ENCODE results near the gene ZBTB47.

Gene ZBTB47

GRCh38 chr3:42685363-42685881 is 31.9 kb downstream of the ZBTB47 start, which contains the start of gene KLHL40:
KLHL40 (plus strand) TSS chr3:42685537; CDS start chr3:42685619, 82 bp downstream.
- DNase-seq (ENCODE audit: low read depth in 1 of 2, low spot score in 1 of 2), result no peak
- no peak for TF ChIP-seq JUND (IDR thresholded peaks at IDR 0.05; ENCODE audit: low read depth)
- in situ Hi-C loops (cut with HindIII; ENCODE audit: low pct_unique_long_range_greater_than_20kb, low sequenced_read_pairs), result no loop called here

DNA sequence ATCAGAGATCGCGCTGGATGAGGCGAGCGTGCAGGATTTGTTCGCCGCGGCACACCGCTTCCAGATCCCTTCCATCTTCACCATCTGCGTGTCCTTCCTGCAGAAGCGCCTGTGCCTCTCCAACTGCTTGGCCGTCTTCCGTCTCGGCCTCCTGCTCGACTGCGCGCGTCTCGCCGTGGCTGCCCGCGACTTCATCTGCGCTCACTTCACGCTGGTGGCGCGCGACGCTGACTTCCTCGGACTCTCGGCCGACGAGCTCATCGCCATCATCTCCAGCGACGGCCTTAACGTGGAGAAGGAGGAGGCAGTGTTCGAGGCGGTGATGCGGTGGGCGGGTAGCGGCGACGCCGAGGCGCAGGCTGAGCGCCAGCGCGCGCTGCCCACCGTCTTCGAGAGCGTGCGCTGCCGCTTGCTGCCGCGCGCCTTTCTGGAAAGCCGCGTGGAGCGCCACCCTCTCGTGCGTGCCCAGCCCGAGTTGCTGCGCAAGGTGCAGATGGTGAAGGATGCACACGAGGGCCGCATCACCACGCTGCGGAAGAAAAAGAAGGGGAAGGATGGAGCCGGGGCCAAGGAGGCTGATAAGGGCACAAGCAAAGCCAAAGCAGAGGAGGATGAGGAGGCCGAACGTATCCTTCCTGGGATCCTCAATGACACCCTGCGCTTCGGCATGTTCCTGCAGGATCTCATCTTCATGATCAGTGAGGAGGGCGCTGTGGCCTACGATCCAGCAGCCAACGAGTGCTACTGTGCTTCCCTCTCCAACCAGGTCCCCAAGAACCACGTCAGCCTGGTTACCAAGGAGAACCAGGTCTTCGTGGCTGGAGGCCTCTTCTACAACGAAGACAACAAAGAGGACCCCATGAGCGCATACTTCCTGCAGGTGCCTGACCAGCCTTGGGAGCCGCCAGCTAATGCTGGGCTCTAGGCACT is 32.7 kb downstream of the ZBTB47 start:
- no peak for DNase-seq (ENCODE audit: low read depth in 1 of 2, low spot score in 1 of 2)
- no peak for TF ChIP-seq JUND (IDR thresholded peaks at IDR 0.05; ENCODE audit: low read depth)
- in situ Hi-C loops (cut with HindIII; ENCODE audit: low pct_unique_long_range_greater_than_20kb, low sequenced_read_pairs), result no loop called here

DNA sequence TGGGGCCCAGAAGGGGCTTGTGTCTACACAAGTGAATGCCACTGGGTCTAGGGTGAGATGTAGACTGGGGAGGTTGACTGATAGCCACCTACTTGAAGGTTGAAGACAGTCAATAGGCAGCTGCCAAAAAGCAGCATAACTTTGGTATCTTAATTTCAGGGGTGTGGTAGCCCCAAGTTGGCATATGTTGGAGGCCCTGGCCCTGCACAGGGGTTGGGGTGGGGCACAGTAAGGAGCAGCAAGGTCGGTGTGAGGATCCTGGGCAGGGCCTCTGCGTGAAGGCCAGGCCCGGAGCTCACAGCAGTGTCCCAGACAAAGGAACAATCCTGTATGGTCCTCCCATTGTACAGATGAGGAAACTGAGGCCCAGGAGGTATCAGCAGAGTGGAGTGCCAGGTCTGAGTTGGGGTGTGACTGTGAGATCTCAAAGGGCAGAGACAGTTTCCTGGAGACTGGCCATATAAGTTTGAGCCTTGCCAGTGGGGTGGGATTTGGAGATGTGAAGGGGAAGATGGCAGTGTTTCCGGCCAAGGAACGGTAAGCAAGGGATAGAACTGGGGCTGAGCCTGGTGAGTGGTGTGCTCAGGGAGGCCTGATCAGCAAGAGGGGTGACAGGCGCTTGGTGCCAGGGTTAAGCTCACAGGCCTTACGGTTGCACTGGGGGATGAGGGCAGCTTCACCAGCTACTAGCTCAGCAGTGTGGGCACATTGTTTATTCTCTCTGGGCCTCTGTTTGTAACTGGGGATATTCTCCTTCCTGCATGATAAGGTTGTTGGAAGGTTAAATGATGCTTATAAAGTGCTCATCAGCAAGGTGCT is 33.5 kb downstream of the ZBTB47 start:
- no peak for DNase-seq (ENCODE audit: low read depth in 1 of 2, low spot score in 1 of 2)
- in situ Hi-C loops (cut with HindIII; ENCODE audit: low pct_unique_long_range_greater_than_20kb, low sequenced_read_pairs), result no loop called here

GRCh38 chr3:42688016-42688415 is 34.5 kb downstream of the ZBTB47 start:
- TF ChIP-seq JUND (IDR thresholded peaks at IDR 0.05; ENCODE audit: low read depth), result no peak
- DNase-seq (ENCODE audit: low read depth in 1 of 2, low spot score in 1 of 2), result no peak
- in situ Hi-C loops (cut with HindIII; ENCODE audit: low pct_unique_long_range_greater_than_20kb, low sequenced_read_pairs), result no loop called here

More for the DNA sequence above, 33.5 kb downstream of the ZBTB47 start:
- no peak for TF ChIP-seq JUND (IDR thresholded peaks at IDR 0.05; ENCODE audit: low read depth)

GRCh38 chr3:42688487-42689420 is 35.3 kb downstream of the ZBTB47 start:
- no peak for DNase-seq (ENCODE audit: low read depth in 1 of 2, low spot score in 1 of 2)
- in situ Hi-C loops (cut with HindIII; ENCODE audit: low pct_unique_long_range_greater_than_20kb, low sequenced_read_pairs), result no loop called here
- no peak for TF ChIP-seq JUND (IDR thresholded peaks at IDR 0.05; ENCODE audit: low read depth)

DNA sequence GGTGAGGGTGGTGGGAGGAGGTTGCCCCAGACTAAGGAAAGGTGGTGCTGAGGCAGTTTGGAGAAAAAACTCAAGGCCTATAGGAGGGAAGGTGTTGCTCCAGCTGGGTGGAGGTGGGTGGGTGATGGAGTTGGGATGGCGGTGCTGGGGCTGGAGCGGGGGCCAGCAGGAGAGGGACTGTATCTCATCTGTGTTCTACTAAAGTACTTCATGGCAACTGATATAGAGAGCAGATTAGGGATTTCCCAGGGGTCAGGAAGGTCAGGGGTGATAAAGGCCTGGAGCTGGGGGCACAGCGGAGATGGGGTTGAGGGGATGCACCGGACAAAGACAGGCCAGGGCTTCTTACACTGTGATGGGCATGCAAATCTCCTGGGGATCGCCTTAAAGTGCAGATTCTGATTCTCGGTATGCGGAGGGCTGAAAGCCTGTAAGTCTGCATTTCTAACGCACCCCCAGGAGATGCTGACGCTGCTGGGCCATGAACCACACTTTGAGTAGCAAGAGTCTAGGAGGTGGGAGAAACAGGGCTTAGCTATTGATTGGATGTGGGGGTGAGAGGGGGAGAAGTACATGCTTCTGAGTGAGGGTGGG is 36.0 kb downstream of the ZBTB47 start:
- no peak for DNase-seq (ENCODE audit: low read depth in 1 of 2, low spot score in 1 of 2)
- no peak for TF ChIP-seq JUND (IDR thresholded peaks at IDR 0.05; ENCODE audit: low read depth)

DNA sequence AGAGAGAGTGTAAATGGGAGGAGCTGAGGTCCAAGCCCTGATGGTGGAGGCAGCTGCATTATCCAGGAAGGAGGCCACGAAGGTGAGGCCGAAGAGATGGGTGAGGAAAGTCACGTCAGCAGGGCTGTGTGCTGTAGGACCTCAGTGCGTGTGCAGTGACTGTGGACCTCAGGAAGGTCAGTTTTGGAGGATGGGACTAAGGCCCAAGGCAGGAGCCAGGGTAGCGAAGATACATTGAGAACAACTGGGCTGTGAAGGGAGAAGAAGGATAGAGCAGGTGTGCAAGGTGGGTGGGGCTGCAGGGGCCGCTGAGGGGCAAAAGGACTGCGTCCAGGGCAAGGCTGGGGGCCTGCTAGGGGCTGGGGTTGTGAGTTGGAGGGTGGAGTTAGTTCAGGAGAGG is 36.7 kb downstream of the ZBTB47 start:
- in situ Hi-C loops (cut with HindIII; ENCODE audit: low pct_unique_long_range_greater_than_20kb, low sequenced_read_pairs), result no loop called here
- TF ChIP-seq JUND (IDR thresholded peaks at IDR 0.05; ENCODE audit: low read depth), result no peak

More for the DNA sequence above, 36.0 kb downstream of the ZBTB47 start:
- in situ Hi-C loops (cut with HindIII; ENCODE audit: low pct_unique_long_range_greater_than_20kb, low sequenced_read_pairs), result no loop called here

DNA sequence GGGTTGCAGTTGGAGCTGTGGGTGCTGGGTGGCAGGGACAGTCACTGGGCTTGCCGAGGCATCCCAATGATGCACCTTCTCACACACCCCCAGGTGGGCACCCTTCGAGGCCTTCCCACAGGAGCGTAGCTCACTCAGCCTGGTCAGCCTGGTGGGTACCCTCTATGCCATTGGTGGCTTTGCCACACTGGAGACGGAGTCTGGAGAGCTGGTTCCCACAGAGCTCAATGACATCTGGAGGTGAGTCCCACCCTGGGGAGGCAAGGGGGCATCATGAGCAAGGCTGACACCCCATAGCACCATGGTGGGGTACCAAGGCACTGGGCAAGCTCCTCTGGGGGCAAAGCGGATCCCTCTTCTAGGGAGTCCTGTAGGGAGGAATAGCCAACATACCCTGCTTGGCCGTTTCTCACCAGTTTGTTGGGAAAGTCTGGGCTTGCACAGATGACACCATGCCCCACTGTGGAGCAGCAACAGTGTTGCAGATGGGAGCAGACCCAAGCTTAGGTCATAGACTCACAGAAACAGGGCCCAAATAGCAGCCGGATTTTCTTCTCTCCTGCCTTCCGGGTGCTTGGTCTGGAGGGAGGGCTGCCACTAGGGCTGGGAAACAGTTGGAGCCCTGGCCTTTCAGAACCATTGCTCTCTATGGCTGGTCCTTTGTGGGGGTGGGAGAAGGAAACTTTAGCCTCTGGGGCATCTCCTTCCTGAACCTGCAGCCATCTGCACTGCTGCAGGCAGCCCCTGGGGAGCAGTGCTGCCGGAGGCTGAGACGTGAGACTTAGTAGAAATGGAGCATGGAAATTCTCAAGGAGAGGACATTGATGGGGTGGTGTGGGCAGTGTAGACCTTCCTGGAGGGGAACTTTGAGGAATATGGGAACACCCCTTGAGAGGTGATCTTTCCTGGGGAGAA is 37.5 kb downstream of the ZBTB47 start:
- no peak for TF ChIP-seq JUND (IDR thresholded peaks at IDR 0.05; ENCODE audit: low read depth)
- DNase-seq (ENCODE audit: low read depth in 1 of 2, low spot score in 1 of 2), result no peak
- in situ Hi-C loops (cut with HindIII; ENCODE audit: low pct_unique_long_range_greater_than_20kb, low sequenced_read_pairs), result no loop called here

More for the DNA sequence above, 36.7 kb downstream of the ZBTB47 start:
- no peak for DNase-seq (ENCODE audit: low read depth in 1 of 2, low spot score in 1 of 2)

DNA sequence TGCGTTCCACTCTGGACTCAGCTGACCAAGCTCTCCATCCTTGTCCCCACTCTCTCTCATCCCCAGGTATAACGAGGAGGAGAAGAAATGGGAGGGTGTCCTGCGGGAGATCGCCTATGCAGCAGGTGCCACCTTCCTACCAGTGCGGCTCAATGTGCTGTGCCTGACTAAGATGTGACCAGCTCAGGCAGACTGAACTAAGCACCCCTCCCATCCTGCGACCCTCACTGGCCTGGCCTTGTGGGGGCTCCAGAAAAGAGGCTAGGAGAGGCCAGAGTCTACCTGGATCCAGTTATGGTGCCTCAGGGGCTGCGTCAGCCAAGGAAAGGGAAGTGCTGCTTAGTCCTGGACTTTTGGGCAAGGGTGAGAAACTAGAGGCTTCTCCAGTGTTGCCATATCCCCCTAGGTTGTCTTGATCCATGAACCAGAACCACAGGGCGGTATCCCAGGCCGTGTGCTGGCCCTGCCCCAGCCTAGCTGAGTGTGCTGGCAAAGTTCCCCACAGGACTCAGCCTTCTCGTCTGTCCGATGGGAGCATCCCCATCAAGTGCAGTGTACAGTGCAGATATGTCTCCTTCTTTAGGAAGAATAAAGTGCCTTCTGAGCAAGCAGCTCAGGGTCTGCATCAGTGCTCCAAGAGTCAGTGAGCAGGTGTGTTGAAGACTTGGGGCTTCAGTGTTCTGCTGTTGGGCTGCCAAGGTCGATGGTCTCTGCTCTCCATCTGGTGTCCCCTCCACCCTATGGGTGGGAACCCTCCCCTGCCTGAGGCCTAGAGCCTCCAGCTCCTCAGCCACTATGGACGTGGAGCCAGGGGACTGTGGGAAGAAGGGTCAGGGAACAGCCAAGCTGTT is 38.5 kb downstream of the ZBTB47 start:
- in situ Hi-C loops (cut with HindIII; ENCODE audit: low pct_unique_long_range_greater_than_20kb, low sequenced_read_pairs), result no loop called here
- TF ChIP-seq JUND (IDR thresholded peaks at IDR 0.05; ENCODE audit: low read depth), result no peak
- no peak for DNase-seq (ENCODE audit: low read depth in 1 of 2, low spot score in 1 of 2)
